Vagina (tissue), 2 donors: Measurements from ENCODE around the gene AMOTL1.

Experiments used
- POLR2A ChIP-seq, 2 donors: fragments of 450-650 bp; IDR thresholded peaks; one replicate each; pipeline ENCODE4 v1.6.1; 2017; ENCODE audit warnings: antibody characterized with exemption in 2 of 2, mild to moderate bottlenecking in 2 of 2, moderate library complexity in 2 of 2
- POLR2AphosphoS5 ChIP-seq, 2 donors: sonication (generic); formaldehyde crosslinking; IDR thresholded peaks; one replicate each; pipeline ENCODE4 v1.9.0; 2017; ENCODE audit warnings: antibody characterized with exemption in 2 of 2, mild to moderate bottlenecking in 2 of 2, low read depth in 1 of 2; ENCODE audit not compliant: insufficient read depth in 1 of 2
- TF ChIP-seq, protein P1 (sequence below), 3 experiments: fragments of 450-650 bp in 2 of 3; fragments of 200-600 bp in 1 of 3; sonication (generic) in 1 of 3; IDR thresholded peaks; one replicate each; pipeline ENCODE4 v1.5.1; 2017 to 2019; ENCODE audit warnings: antibody characterized with exemption in 3 of 3, mild to moderate bottlenecking in 2 of 3, moderate library complexity in 2 of 3

GRCh38 chr11:94747601-94748041 is 20.5 kb upstream of the AMOTL1 start:
- TF ChIP-seq, protein P1, sequence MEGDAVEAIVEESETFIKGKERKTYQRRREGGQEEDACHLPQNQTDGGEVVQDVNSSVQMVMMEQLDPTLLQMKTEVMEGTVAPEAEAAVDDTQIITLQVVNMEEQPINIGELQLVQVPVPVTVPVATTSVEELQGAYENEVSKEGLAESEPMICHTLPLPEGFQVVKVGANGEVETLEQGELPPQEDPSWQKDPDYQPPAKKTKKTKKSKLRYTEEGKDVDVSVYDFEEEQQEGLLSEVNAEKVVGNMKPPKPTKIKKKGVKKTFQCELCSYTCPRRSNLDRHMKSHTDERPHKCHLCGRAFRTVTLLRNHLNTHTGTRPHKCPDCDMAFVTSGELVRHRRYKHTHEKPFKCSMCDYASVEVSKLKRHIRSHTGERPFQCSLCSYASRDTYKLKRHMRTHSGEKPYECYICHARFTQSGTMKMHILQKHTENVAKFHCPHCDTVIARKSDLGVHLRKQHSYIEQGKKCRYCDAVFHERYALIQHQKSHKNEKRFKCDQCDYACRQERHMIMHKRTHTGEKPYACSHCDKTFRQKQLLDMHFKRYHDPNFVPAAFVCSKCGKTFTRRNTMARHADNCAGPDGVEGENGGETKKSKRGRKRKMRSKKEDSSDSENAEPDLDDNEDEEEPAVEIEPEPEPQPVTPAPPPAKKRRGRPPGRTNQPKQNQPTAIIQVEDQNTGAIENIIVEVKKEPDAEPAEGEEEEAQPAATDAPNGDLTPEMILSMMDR (IDR thresholded peaks at IDR 0.05): no peak
- TF ChIP-seq POLR2A (IDR thresholded peaks at IDR 0.05) (no peak), POLR2AphosphoS5 (IDR thresholded peaks at IDR 0.05; ENCODE audit: insufficient read depth in 1 of 2, low read depth in 1 of 2) (no peak)
